ENCODE data around the gene GALNT2. TPM values are rescaled to one million over a fixed set of nuclear protein-coding genes. Genes with fewer than 3 reads are reported as not detected.

Gene GALNT2
- polyA plus RNA-seq, 1 donor, result 47.1 TPM

DNA sequence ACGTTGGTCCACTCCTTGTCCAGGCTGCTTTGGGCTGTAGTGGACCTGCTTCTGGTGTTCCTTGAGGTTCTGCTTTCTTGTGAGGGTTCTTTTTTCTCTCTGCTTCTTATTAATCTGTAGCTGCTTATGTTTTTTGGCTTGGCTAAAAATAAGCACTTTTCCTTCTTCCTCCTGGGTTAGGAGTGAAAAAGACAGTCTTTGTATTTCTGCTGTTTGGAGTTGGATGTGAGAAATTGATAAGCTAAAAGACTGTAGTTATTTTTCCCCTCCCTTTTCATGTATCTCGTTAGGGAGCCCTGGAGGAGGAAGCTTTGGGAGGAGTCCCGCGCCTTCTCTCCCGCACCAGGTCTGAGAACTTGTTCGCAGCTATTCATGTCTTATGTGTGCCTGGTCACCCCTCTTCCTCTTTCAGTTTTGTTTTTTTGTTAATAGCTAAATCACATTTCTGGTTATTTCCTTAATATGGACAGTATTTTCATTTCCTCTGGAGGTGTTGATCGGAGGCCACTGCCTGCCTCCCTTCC lies 79.0 kb downstream of the GALNT2 start:
- WGBS (ENCODE audit: insufficient coverage, low lambda C conversion rate), result 100% methylated on average over 2 of the region's 7 CpGs
- Histone ChIP-seq H3K27me3 (ENCODE audit: control insufficient read depth, insufficient read depth, low read length) (no peaks in the 10 kb centered on the region), H3K36me3 (ENCODE audit: control insufficient read depth, insufficient read depth, low read length) (no peaks in the 10 kb centered on the region), H3K27ac (ENCODE audit: low read length) (no peak overlapping the region), H3K9me3 (ENCODE audit: control insufficient read depth, low read depth, low read length) (no peaks in the 10 kb centered on the region), H3K4me1 (ENCODE audit: control insufficient read depth, insufficient read depth, low read length) (peaks cover 6% of the 10 kb centered on the region), H3K4me3 (ENCODE audit: low read length) (no peak overlapping the region)
- no peak for DNase-seq

DNA sequence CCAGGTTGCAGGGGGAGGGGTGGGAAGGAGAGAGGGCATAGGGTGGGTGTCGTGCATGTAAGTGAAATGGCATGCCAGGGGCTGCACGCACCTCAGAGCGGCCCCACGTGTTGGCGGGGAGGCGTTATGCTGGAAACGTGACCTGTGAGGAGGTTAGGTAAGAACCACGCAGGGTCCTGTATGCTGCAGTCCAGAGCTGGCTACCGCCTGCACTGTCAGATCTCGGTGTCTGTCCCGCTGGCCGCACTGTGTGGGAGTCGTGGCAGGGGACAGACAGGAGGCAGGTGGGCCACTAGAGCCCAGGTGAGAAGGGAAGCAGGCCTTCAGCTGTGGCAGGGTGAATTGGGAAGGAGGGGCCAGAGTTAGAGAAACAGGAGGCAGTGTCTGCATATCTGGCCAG lies 79.7 kb downstream of the GALNT2 start:
- Histone ChIP-seq H3K27me3 (ENCODE audit: control insufficient read depth, insufficient read depth, low read length) (no peaks in the 10 kb centered on the region), H3K4me1 (ENCODE audit: control insufficient read depth, insufficient read depth, low read length) (peaks cover 6% of the 10 kb centered on the region), H3K4me3 (ENCODE audit: low read length) (no peak overlapping the region), H3K27ac (ENCODE audit: low read length) (no peak overlapping the region), H3K9me3 (ENCODE audit: control insufficient read depth, low read depth, low read length) (no peaks in the 10 kb centered on the region), H3K36me3 (ENCODE audit: control insufficient read depth, insufficient read depth, low read length) (no peaks in the 10 kb centered on the region)
- WGBS (ENCODE audit: insufficient coverage, low lambda C conversion rate), result no CpG with 5 or more reads among the region's 13 CpGs
- no peak for DNase-seq

DNA sequence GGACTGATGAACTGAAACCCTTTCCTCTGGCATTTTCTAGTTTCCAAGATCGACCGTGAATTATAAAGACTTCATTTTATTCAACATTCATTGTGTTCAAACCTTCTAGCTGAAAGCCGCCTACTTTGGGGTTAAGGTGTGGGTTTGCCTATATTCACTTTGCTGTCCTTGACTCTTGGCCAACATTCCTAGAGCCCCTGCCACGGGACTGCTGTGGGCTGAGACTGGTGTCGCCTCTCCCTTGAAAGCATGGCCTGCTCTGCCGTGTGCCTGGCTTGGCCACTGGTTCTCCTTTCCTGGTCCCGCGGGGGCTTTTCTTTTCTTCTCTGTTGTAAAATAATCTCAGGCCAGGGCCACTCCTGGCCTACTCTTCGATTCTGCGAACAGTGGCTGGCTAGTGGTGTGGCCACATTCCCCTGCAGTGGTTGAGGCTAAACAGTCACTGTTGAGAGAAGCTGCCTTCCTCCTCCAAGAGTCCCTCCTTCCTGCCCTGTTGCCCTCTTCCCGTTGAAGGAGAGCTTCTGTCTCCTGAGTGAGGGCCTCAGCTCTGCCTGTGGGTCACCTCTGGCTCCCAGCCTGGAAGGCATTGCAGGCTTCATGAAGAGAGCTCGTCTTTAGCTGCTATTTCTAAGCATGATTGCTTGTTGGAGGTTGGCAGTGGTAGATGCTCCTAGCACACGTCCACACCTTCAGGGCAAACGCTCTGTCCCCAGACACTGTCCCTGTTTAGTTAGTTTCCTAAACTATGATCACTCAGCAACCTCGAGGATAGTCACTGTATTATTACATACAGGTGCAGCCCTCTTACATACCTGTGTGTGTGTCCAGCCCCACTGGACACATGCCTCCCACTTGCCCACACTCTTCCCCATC lies 80.5 kb downstream of the GALNT2 start:
- H3K4me1 ChIP-seq (ENCODE audit: control insufficient read depth, insufficient read depth, low read length), result peaks cover 6% of the 10 kb centered on the region
- no peaks in the 10 kb centered on the region for H3K27me3 ChIP-seq (ENCODE audit: control insufficient read depth, insufficient read depth, low read length)
- no peak for DNase-seq
- H3K27ac ChIP-seq (ENCODE audit: low read length), result no peak overlapping the region
- H3K4me3 ChIP-seq (ENCODE audit: low read length), result no peak overlapping the region
- no peaks in the 10 kb centered on the region for H3K9me3 ChIP-seq (ENCODE audit: control insufficient read depth, low read depth, low read length)
- no peaks in the 10 kb centered on the region for H3K36me3 ChIP-seq (ENCODE audit: control insufficient read depth, insufficient read depth, low read length)
- WGBS (ENCODE audit: insufficient coverage, low lambda C conversion rate), result 100% methylated on average over 1 of the region's 15 CpGs

DNA sequence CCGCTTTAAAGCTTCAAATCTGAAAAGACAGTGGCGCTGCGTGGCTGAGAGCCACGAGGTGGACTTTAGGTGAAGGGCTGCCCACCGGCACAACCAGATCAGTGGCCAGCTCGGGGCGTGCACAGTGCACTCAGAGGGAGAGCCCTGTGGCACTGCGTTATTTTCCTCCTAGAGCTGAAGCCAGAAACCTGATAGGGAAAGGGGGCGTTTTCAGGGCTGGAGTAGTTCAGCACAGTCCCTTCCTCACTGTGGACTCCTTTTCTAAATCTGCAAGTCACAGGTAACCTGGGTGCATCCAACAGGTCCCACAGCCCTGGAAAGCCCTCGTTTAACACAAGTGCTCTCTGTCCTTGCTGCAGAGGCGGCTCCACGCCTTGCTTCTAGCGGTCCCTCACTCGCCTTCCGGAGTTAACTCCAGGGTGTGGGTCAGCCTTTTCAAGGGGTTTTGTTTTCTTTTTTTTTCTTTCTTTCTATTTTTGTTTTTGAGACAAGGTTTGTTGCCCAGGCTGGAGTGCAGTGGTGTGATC lies 81.2 kb downstream of the GALNT2 start:
- Histone ChIP-seq H3K27ac (ENCODE audit: low read length) (no peak overlapping the region), H3K4me1 (ENCODE audit: control insufficient read depth, insufficient read depth, low read length) (peaks cover 7% of the 10 kb centered on the region)
- 61% methylated on average over 6 of the region's 15 CpGs for WGBS (ENCODE audit: insufficient coverage, low lambda C conversion rate)

DNA sequence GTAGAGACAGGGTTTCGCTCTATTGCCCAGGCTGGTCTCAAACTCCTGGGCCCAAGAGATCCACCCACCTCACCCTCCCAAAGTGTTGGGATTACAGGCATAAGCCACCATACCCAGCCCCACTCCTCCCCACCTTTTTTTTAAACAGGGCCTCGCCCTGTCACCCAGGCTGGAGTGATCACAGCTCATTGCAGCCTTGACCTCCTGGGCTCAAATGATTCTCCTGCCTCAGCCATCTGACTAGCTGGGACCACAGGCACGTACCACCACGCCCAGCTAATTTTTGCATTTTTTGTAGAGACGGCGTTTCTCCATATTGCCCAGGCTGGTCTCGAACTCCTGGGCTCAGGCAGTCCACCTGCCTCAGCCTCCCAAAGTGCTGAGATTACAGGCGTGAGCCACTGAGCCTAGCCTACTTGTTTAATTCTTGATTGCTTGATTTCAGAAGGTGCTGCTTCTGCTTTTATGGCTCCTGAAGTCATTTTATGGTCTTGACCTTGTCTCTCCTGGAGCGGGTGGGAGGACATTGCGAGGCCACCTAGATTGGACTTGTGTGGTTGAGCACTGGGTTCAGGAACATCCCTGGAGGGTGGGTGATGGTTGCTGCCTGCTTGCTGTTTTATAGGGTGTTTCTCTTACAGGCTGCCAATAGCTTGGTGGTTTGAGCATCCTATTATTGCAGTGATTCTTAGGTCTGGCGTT lies 81.9 kb downstream of the GALNT2 start:
- no CpG with 5 or more reads among the region's 11 CpGs for WGBS (ENCODE audit: insufficient coverage, low lambda C conversion rate)
- Histone ChIP-seq H3K4me3 (ENCODE audit: low read length) (no peak overlapping the region), H3K27ac (ENCODE audit: low read length) (no peak overlapping the region), H3K36me3 (ENCODE audit: control insufficient read depth, insufficient read depth, low read length) (no peaks in the 10 kb centered on the region), H3K4me1 (ENCODE audit: control insufficient read depth, insufficient read depth, low read length) (peaks cover 13% of the 10 kb centered on the region), H3K9me3 (ENCODE audit: control insufficient read depth, low read depth, low read length) (no peaks in the 10 kb centered on the region), H3K27me3 (ENCODE audit: control insufficient read depth, insufficient read depth, low read length) (no peaks in the 10 kb centered on the region)
- DNase-seq, result peak in 1 of 2 donors; percentile 54

More for the DNA sequence above, 81.2 kb downstream of the GALNT2 start:
- Histone ChIP-seq H3K4me3 (ENCODE audit: low read length) (no peak overlapping the region), H3K27me3 (ENCODE audit: control insufficient read depth, insufficient read depth, low read length) (no peaks in the 10 kb centered on the region), H3K9me3 (ENCODE audit: control insufficient read depth, low read depth, low read length) (no peaks in the 10 kb centered on the region), H3K36me3 (ENCODE audit: control insufficient read depth, insufficient read depth, low read length) (no peaks in the 10 kb centered on the region)
- no peak for DNase-seq

DNA sequence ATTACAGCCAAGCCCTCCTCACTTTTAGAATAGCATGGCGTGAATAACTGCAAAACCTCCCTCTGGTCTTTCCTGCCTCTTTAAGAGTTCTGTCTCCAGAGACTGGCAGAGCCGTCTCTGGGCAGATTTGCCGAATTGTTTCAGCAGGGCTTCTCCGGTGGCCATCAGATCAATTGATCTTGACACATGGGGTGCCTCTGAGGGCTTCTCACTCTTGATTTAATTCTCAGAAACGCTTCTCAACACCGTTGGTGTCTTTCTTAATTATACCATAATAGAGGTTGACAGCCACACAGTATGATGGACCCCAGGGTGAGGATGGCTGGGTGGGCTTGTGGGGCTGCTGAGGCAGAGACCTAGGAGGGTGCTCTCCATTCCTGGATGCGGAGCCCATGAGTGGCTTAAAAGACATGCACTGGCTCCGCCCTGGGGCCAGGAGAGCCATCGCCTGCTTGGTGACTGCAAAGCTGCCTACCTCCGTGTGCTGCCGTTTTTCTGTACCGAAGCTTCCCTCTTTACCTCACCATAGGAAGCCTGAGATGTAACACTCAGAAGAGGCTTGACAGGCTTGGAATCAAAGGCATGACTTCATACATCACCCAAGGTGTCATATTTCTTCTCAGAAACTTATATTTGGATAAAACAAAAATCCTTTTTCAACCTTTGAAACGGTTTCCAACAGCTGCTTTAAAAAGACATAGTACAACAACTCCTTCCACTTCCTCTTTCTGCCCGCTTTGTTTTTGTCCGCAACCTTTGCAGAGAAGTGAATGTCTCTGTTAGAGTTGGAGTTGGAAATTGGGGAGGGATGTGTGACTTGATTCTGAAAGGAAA lies 82.9 kb downstream of the GALNT2 start:
- no peak for DNase-seq
- Histone ChIP-seq H3K4me1 (ENCODE audit: control insufficient read depth, insufficient read depth, low read length) (peaks cover 23% of the 10 kb centered on the region), H3K27ac (ENCODE audit: low read length) (no peak overlapping the region), H3K27me3 (ENCODE audit: control insufficient read depth, insufficient read depth, low read length) (no peaks in the 10 kb centered on the region), H3K9me3 (ENCODE audit: control insufficient read depth, low read depth, low read length) (no peaks in the 10 kb centered on the region), H3K4me3 (ENCODE audit: low read length) (no peak overlapping the region), H3K36me3 (ENCODE audit: control insufficient read depth, insufficient read depth, low read length) (no peaks in the 10 kb centered on the region)
- 86% methylated on average over 3 of the region's 15 CpGs for WGBS (ENCODE audit: insufficient coverage, low lambda C conversion rate)

DNA sequence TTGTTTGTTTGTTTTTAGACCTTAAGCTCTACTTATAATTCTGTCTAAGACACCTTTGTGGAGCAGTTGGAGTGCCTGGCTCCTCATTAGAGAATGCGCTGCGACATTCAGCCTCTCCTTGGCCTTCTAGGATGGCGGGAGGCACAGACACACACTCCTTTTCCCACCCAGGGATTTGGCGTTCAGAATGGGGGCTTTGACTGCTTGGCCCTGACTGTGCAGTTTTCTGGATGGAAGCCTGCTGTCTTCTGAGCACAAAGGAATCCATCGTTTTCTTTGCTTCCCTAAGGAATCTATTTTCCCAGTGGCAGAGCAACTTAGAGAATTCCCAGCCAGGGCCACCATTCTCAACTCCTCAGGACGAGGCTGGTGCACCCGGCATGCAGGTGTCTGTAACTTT lies 83.6 kb downstream of the GALNT2 start:
- no peaks in the 10 kb centered on the region for H3K36me3 ChIP-seq (ENCODE audit: control insufficient read depth, insufficient read depth, low read length)
- no peaks in the 10 kb centered on the region for H3K27me3 ChIP-seq (ENCODE audit: control insufficient read depth, insufficient read depth, low read length)
- H3K4me3 ChIP-seq (ENCODE audit: low read length), result no peak overlapping the region
- H3K4me1 ChIP-seq (ENCODE audit: control insufficient read depth, insufficient read depth, low read length), result peaks cover 26% of the 10 kb centered on the region
- H3K9me3 ChIP-seq (ENCODE audit: control insufficient read depth, low read depth, low read length), result no peaks in the 10 kb centered on the region
- no peak for DNase-seq
- H3K27ac ChIP-seq (ENCODE audit: low read length), result no peak overlapping the region
- WGBS (ENCODE audit: insufficient coverage, low lambda C conversion rate), result no CpG with 5 or more reads among the region's 7 CpGs

DNA sequence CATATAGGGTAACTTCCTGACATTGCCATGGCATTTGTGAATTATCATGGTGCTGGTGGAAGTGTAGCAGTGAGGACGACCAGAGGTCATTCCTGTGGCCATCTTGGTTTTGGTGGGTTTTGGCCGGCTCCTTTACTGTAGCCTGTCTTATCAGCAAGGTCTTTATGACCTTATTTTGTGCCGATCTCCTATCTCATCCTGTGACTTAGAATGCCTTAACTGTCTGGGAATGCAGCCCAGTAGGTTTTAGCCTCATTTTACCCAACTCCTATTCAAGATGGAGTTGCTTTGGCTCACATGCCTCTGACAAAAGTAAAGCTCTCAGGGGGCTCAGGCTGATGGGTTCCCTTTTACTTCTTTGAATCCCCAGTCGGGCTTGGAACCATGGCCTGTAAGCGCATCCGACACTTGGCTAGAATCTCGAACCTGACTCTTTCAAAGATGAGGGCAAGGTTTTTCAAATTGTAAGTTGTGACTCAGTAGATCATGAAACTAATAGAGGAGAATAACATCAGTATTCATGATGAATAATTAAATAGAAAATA lies 85.0 kb downstream of the GALNT2 start:
- 100% methylated on average over 1 of the region's 7 CpGs for WGBS (ENCODE audit: insufficient coverage, low lambda C conversion rate)
- no peaks in the 10 kb centered on the region for H3K36me3 ChIP-seq (ENCODE audit: control insufficient read depth, insufficient read depth, low read length)

DNA sequence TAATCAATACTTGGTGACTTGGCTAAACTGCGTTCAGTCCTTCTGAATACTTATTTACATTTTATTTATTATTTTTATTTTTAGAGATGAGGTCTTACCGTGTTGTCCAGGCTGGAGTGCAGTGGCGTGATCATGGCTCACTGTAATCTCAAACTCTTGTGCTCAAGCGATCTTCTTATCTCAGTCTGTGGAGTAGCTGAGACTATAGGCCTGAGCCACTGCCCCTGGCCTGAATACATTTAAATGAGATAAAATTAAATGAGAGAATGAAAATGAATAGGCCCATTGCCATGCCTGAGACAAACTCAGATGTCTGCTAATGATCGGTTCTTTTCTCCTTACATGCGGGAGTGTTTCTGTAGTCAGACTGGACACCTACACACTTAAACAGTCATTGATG lies 86.0 kb downstream of the GALNT2 start:
- Histone ChIP-seq H3K4me3 (ENCODE audit: low read length) (no peak overlapping the region), H3K36me3 (ENCODE audit: control insufficient read depth, insufficient read depth, low read length) (no peaks in the 10 kb centered on the region), H3K27ac (ENCODE audit: low read length) (no peak overlapping the region), H3K27me3 (ENCODE audit: control insufficient read depth, insufficient read depth, low read length) (no peaks in the 10 kb centered on the region), H3K4me1 (ENCODE audit: control insufficient read depth, insufficient read depth, low read length) (peaks cover 32% of the 10 kb centered on the region), H3K9me3 (ENCODE audit: control insufficient read depth, low read depth, low read length) (no peaks in the 10 kb centered on the region)
- no peak for DNase-seq
- WGBS (ENCODE audit: insufficient coverage, low lambda C conversion rate), result no CpG with 5 or more reads among the region's 6 CpGs

More for the DNA sequence above, 85.0 kb downstream of the GALNT2 start:
- DNase-seq, result no peak
- H3K4me1 ChIP-seq (ENCODE audit: control insufficient read depth, insufficient read depth, low read length), result peaks cover 23% of the 10 kb centered on the region
- no peak overlapping the region for H3K27ac ChIP-seq (ENCODE audit: low read length)
- H3K9me3 ChIP-seq (ENCODE audit: control insufficient read depth, low read depth, low read length), result no peaks in the 10 kb centered on the region
- no peaks in the 10 kb centered on the region for H3K27me3 ChIP-seq (ENCODE audit: control insufficient read depth, insufficient read depth, low read length)
- H3K4me3 ChIP-seq (ENCODE audit: low read length), result no peak overlapping the region
